ENCODE results near the gene ABLIM3.

ABLIM3 gene

DNA sequence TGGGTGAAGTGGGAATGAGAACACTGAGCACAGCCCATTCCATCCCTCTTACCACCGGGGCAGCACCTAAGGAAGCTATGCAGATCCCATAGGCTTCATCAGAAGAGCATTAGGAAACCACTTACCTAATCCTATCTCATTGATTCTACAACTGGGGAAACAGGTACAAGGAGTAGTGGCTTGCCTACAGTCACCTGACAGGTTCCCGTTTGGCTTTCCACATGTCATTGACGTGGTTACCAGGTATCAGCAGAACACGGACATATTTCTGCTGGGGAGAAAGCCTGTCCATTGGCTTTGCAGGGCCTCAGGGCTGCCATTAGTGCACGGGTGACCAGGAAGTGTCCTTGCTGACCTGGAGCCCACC is 141.7 kb downstream of the ABLIM3 start:
- TF ChIP-seq, protein P1, sequence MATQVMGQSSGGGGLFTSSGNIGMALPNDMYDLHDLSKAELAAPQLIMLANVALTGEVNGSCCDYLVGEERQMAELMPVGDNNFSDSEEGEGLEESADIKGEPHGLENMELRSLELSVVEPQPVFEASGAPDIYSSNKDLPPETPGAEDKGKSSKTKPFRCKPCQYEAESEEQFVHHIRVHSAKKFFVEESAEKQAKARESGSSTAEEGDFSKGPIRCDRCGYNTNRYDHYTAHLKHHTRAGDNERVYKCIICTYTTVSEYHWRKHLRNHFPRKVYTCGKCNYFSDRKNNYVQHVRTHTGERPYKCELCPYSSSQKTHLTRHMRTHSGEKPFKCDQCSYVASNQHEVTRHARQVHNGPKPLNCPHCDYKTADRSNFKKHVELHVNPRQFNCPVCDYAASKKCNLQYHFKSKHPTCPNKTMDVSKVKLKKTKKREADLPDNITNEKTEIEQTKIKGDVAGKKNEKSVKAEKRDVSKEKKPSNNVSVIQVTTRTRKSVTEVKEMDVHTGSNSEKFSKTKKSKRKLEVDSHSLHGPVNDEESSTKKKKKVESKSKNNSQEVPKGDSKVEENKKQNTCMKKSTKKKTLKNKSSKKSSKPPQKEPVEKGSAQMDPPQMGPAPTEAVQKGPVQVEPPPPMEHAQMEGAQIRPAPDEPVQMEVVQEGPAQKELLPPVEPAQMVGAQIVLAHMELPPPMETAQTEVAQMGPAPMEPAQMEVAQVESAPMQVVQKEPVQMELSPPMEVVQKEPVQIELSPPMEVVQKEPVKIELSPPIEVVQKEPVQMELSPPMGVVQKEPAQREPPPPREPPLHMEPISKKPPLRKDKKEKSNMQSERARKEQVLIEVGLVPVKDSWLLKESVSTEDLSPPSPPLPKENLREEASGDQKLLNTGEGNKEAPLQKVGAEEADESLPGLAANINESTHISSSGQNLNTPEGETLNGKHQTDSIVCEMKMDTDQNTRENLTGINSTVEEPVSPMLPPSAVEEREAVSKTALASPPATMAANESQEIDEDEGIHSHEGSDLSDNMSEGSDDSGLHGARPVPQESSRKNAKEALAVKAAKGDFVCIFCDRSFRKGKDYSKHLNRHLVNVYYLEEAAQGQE (IDR thresholded peaks at IDR 0.05; ENCODE audit: insufficient read depth in 1 of 2, low read depth in 2 of 2, low read length in 2 of 2) = no peak
- no peak for TF ChIP-seq FOXP2 (optimal IDR thresholded peaks at IDR 0.05; ENCODE audit: borderline replicate concordance, extremely low read depth, extremely low read length, insufficient read depth)

DNA sequence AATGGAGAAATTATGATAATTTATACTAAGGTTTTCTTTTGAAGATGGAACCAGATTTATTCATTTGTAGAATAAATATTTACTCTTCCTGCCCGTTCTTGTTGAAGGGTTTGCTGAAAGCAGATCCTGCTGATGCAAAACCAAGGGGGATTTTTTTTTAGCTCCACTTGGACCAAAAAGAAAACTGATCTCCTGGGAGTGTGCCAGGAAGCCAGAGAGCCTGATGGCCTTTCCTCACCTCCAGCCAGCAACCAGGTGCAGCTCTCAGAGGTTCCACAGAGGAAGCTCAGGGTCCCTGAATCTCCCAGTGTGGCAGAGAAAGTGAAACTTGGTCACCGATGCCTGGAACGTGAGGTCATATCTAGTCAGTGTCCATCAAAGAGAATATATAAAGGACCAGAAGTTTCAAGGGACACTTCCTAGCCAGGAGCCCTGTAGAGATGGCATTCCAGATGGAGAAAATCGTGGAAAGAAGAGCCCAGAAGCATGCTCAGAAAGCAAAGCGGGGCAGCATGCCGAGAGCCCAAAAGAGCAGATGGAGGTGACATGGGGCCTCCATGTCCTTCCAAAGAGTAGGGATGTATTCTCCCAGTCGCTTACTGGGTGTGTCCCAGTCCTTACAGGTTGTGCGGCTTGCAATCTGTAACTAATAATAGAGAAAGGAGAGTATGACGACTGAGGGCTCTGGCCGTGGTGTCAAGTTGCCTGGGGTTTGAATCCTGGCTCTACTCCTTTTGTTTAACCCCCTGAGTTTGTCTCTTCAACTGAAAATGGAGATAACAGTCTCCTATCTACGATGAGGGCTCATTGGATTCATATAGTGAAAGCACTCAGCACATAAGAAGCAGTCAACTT is 142.6 kb downstream of the ABLIM3 start:
- TF ChIP-seq, protein P1 (IDR thresholded peaks at IDR 0.05; ENCODE audit: insufficient read depth in 1 of 2, low read depth in 2 of 2, low read length in 2 of 2) = no peak
- TF ChIP-seq TAF1 (IDR thresholded peaks at IDR 0.05; ENCODE audit: borderline replicate concordance, insufficient read depth, low read length) (no peak), FOXP2 (optimal IDR thresholded peaks at IDR 0.05; ENCODE audit: borderline replicate concordance, extremely low read depth, extremely low read length, insufficient read depth) (no peak), POLR2AphosphoS5 (IDR thresholded peaks at IDR 0.05; ENCODE audit: low read depth, low read length) (no peak), SIN3A (IDR thresholded peaks at IDR 0.05; ENCODE audit: borderline replicate concordance, insufficient read depth, low read length) (no peak)

GRCh38 chr5:149284501-149284900 is 143.2 kb downstream of the ABLIM3 start:
- no peak for TF ChIP-seq POLR2AphosphoS5 (IDR thresholded peaks at IDR 0.05; ENCODE audit: low read depth, low read length)
- TF ChIP-seq SIN3A (IDR thresholded peaks at IDR 0.05; ENCODE audit: borderline replicate concordance, insufficient read depth, low read length) = no peak
- TF ChIP-seq, protein P1 (IDR thresholded peaks at IDR 0.05; ENCODE audit: insufficient read depth in 1 of 2, low read depth in 2 of 2, low read length in 2 of 2) = no peak
- TF ChIP-seq TAF1 (IDR thresholded peaks at IDR 0.05; ENCODE audit: borderline replicate concordance, insufficient read depth, low read length) = no peak
- TF ChIP-seq FOXP2 (optimal IDR thresholded peaks at IDR 0.05; ENCODE audit: borderline replicate concordance, extremely low read depth, extremely low read length, insufficient read depth) = no peak

DNA sequence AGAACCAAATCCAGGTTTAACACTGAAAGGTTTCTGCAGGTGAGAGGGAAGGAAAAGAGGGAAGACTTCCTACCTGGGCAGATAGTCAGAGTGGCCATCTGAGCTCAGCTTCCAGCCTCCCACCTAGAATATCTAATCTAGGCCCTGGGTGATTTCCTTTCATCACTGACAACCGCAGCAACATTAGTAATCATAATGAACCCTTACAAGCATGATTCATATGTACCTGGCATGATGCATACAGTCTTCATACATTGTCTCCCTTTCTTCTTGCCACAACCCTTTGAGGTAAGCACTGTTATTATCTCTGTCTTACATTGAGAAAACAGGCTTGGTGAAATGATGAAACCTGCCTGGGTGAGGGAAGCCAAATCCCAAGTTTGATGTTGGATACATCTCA is 143.9 kb downstream of the ABLIM3 start:
- TF ChIP-seq POLR2AphosphoS5 (IDR thresholded peaks at IDR 0.05; ENCODE audit: low read depth, low read length) = no peak
- no peak for TF ChIP-seq SIN3A (IDR thresholded peaks at IDR 0.05; ENCODE audit: borderline replicate concordance, insufficient read depth, low read length)
- TF ChIP-seq TAF1 (IDR thresholded peaks at IDR 0.05; ENCODE audit: borderline replicate concordance, insufficient read depth, low read length) = no peak
- TF ChIP-seq, protein P1 (IDR thresholded peaks at IDR 0.05; ENCODE audit: insufficient read depth in 1 of 2, low read depth in 2 of 2, low read length in 2 of 2) = no peak
- no peak for TF ChIP-seq FOXP2 (optimal IDR thresholded peaks at IDR 0.05; ENCODE audit: borderline replicate concordance, extremely low read depth, extremely low read length, insufficient read depth)
